HCT116 (cell line): ENCODE data around the gene TMCC1. TPM values are rescaled to one million over a fixed set of nuclear protein-coding genes. Genes with fewer than 3 reads are reported as not detected.

ENCODE experiments used
- ATAC-seq: fragments of 200-7000 bp; cut with Tn5 transposase; 2 replicates; pipeline ENCODE4 v1.9.1; 2020; ENCODE audit warnings: mild to moderate bottlenecking, moderate library complexity
- BruUV-seq: library from RNA; stranded (reverse); fragments of 400-500 nt; replicated peaks from 2 replicates; lab custom pipeline; 2021; lab: Mats Ljungman, UMichigan
- CTCF ChIA-PET: fragments of 300-600 bp; sonication (Branson Sonifier 250); formaldehyde crosslinking; loops from one replicate; lab custom pipeline; 2021; ENCODE audit warnings: antibody characterized with exemption; lab: Charles Lee
- POLR2A ChIA-PET: fragments of 300-600, 350-600 bp; sonication (Branson Sonifier 250); formaldehyde crosslinking; loops from one replicate; lab custom pipeline; 2021; ENCODE audit warnings: antibody characterized with exemption; lab: Charles Lee
- RAD21 ChIA-PET, 2 experiments: fragments of 300-600 bp; sonication (Branson Sonifier 250); formaldehyde crosslinking; loops; one replicate each; lab custom pipeline; 2023; ENCODE audit warnings: low total read pairs in 2 of 2; ENCODE audit not compliant: uncharacterized antibody in 2 of 2, unreplicated experiment in 2 of 2, low non-redundant PET in 1 of 2; lab: Charles Lee
- DNase-seq: peaks from one replicate; pipeline ENCODE4 v3.0.0-alpha.2; 2010; ENCODE audit warnings: low read depth, low spot score
- H2AFZ ChIP-seq: fragments of 200-600 bp; shearing (Covaris generic), sonication (generic); 2 replicates; pipeline ENCODE4 v1.6.1; 2017; ENCODE audit warnings: low read depth, mixed run types, mixed read lengths, antibody characterized with exemption, low read length; ENCODE audit not compliant: poor library complexity, severe bottlenecking
- H3K27ac ChIP-seq: 2 replicates; pipeline ENCODE4 v1.5.1; 2012; ENCODE audit warnings: low read depth, low read length
- H3K27me3 ChIP-seq: fragments of 200-600 bp; sonication (generic); 2 replicates; pipeline ENCODE4 v1.6.1; 2016; ENCODE audit warnings: mixed run types, low read length, mixed read lengths; ENCODE audit not compliant: insufficient read depth
- H3K36me3 ChIP-seq, 2 experiments: fragments of 200-500 bp in 1 of 2; fragments of 200-600 bp in 1 of 2; sonication (Bioruptor generic) in 1 of 2; sonication (generic) in 1 of 2; 2 replicates each; pipeline versions ENCODE4 v1.5.1 to v1.6.1; 2014 to 2016; ENCODE audit warnings: low read length in 2 of 2, inconsistent platforms in 1 of 2, mixed read lengths in 1 of 2, mixed run types in 1 of 2; ENCODE audit not compliant: insufficient read depth in 2 of 2, control insufficient read depth in 1 of 2
- H3K4me1 ChIP-seq, 2 experiments: fragments of 200-600 bp in 1 of 2; sonication (generic) in 1 of 2; 2 replicates each; pipeline versions ENCODE4 v1.5.1 to v1.6.1; 2012 to 2017; ENCODE audit warnings: low read length in 2 of 2, inconsistent platforms in 1 of 2, mild to moderate bottlenecking in 1 of 2, mixed read lengths in 1 of 2, mixed run types in 1 of 2, moderate library complexity in 1 of 2; ENCODE audit not compliant: insufficient read depth in 2 of 2, control insufficient read depth in 1 of 2
- H3K4me2 ChIP-seq: fragments of 200-600 bp; sonication (generic); 2 replicates; pipeline ENCODE4 v1.6.1; 2017; ENCODE audit warnings: mixed run types, low read length, mixed read lengths
- H3K4me3 ChIP-seq, 2 experiments: fragments of 200-600 bp in 1 of 2; sonication (generic) in 1 of 2; replicated peaks in 1 of 2; 2 replicates each; pipeline ENCODE4 v1.5.1; 2011 to 2016; ENCODE audit warnings: low read length in 2 of 2, control low read depth in 1 of 2, low read depth in 1 of 2, mild to moderate bottlenecking in 1 of 2, mixed read lengths in 1 of 2, mixed run types in 1 of 2
- H3K79me2 ChIP-seq: fragments of 200-600 bp; sonication (generic); 2 replicates; pipeline ENCODE4 v1.6.1; 2017; ENCODE audit warnings: mild to moderate bottlenecking, mixed run types, low read length, moderate library complexity, mixed read lengths; ENCODE audit not compliant: insufficient read depth
- H3K9ac ChIP-seq: fragments of 200-600 bp; sonication (generic); 2 replicates; pipeline ENCODE4 v1.6.1; 2016; ENCODE audit warnings: low read length, mixed read lengths
- H3K9me2 ChIP-seq: fragments of 200-600 bp; sonication (generic), shearing (Covaris generic); 2 replicates; pipeline ENCODE4 v1.6.1; 2017; ENCODE audit warnings: mixed run types, mild to moderate bottlenecking, moderate library complexity; ENCODE audit not compliant: insufficient read depth
- H3K9me3 ChIP-seq, 2 experiments: fragments of 200-500 bp in 1 of 2; fragments of 200-600 bp in 1 of 2; sonication (Bioruptor generic) in 1 of 2; sonication (generic) in 1 of 2; 2 replicates each; pipeline ENCODE4 v1.6.1; 2014 to 2017; ENCODE audit warnings: low read length in 2 of 2, mixed read lengths in 2 of 2, inconsistent platforms in 1 of 2, low read depth in 1 of 2, mild to moderate bottlenecking in 1 of 2, mixed run types in 1 of 2, moderate library complexity in 1 of 2; ENCODE audit not compliant: control insufficient read depth in 1 of 2, insufficient read depth in 1 of 2
- H4K20me1 ChIP-seq: fragments of 200-600 bp; sonication (generic), shearing (Covaris generic); 2 replicates; pipeline ENCODE4 v1.6.1; 2017; ENCODE audit warnings: mixed run types, mild to moderate bottlenecking, moderate library complexity; ENCODE audit not compliant: insufficient read depth
- CTCF ChIP-seq, 3 experiments: fragments of 200-600 bp in 1 of 3; sonication (generic) in 1 of 3; IDR thresholded peaks in 2 of 3; conservative IDR thresholded peaks in 1 of 3; 2 replicates each; pipeline ENCODE4 v1.5.1; 2012 to 2017; ENCODE audit warnings: low read depth in 2 of 3, low read length in 2 of 3, antibody characterized with exemption in 1 of 3, borderline replicate concordance in 1 of 3, control low read depth in 1 of 3, mild to moderate bottlenecking in 1 of 3, mixed read lengths in 1 of 3, mixed run types in 1 of 3, moderate library complexity in 1 of 3; ENCODE audit not compliant: insufficient read depth in 1 of 3
- FOSL1 ChIP-seq: IDR thresholded peaks from 2 replicates; pipeline ENCODE4 v1.6.1; 2012; ENCODE audit warnings: low read depth
- POLR2AphosphoS5 ChIP-seq: IDR thresholded peaks from 2 replicates; pipeline ENCODE4 v1.6.1; 2011; ENCODE audit warnings: mild to moderate bottlenecking, low read depth, low read length, moderate library complexity
- RAD21 ChIP-seq: IDR thresholded peaks from 2 replicates; pipeline ENCODE4 v1.6.1; 2012; ENCODE audit warnings: low read depth, mild to moderate bottlenecking
- REST ChIP-seq: IDR thresholded peaks from 2 replicates; pipeline ENCODE4 v1.6.1; 2012; ENCODE audit warnings: low read depth
- intact Hi-C: fragments of 100-400 bp; cut with micrococcal nuclease; formaldehyde crosslinking; loops from 2 replicates; pipeline ENCODE4 v1.10.0; 2022
- total RNA-seq: library from RNA; stranded (reverse); gene quantifications from one replicate; pipeline ENCODE4 v1.2.1, GENCODE V29; 2021; ENCODE audit not compliant: unreplicated experiment

The TMCC1 gene
- total RNA-seq, 1 experiment from 2014 or later = 32.5 TPM

- ChIA-PET CTCF (no interaction called here), RAD21 (no interaction called here), POLR2A (no interaction called here)
- Histone ChIP-seq H4K20me1 (no peaks in the 10 kb centered on the region), H3K9me3 (peaks cover 0 to 6% of the 10 kb centered on the region in 2 experiments; a peak in 3 of 4 replicates), H3K79me2 (no peaks in the 10 kb centered on the region), H3K9me2 (no peaks in the 10 kb centered on the region), H3K4me2 (no peak overlapping the region), H3K27ac (no peak overlapping the region), H3K27me3 (no peaks in the 10 kb centered on the region), H3K36me3 (no peaks in the 10 kb centered on the region), H3K9ac (no peak overlapping the region), H3K4me1 (peaks cover 0 to 2% of the 10 kb centered on the region in 2 experiments; a peak in 1 of 4 replicates), H2AFZ (no peak overlapping the region), H3K4me3 (no peak overlapping the region)
- DNase-seq (no peak), ATAC-seq (no peak)
- no TSS peak for BruUV-seq
- intact Hi-C loops = no loop called here
- TF ChIP-seq CTCF (IDR thresholded peaks at IDR 0.05 in 2 of 3, conservative IDR thresholded peaks at IDR 0.05 in 1 of 3; ENCODE audit: borderline replicate concordance in 1 of 3, insufficient read depth in 1 of 3, low read depth in 2 of 3, low read length in 2 of 3) (no peak), FOSL1 (no peak), REST (no peak), POLR2AphosphoS5 (no peak), RAD21 (no peak)
- TF ChIP-seq, all 23 proteins: peak for 0
These were observed 193.9 kb downstream of the TMCC1 start for GRCh38 chr3:129699612-129700011.
